ENCODE results near the gene LCLAT1. TPM values are rescaled to one million over a fixed set of nuclear protein-coding genes. Genes with fewer than 3 reads are reported as not detected.

The LCLAT1 gene
- total RNA-seq, 1 experiment from 2014 or later = 36.0 TPM

- ATAC-seq (no peak), DNase-seq (ENCODE audit: low read depth, low spot score) (no peak)
- Histone ChIP-seq H3K27me3 (ENCODE audit: control insufficient read depth, insufficient read depth, low read length) (no peaks in the 10 kb centered on the region), H3K9me3 (ENCODE audit: control insufficient read depth, insufficient read depth, low read depth, low read length) (no peaks in the 10 kb centered on the region), H3K4me3 (ENCODE audit: low read depth in 2 of 2, low read length in 2 of 2) (no peak overlapping the region), H3K4me1 (ENCODE audit: control insufficient read depth, insufficient read depth, low read length) (no peaks in the 10 kb centered on the region), H3K36me3 (ENCODE audit: control insufficient read depth, insufficient read depth, low read length) (no peaks in the 10 kb centered on the region; the same call in 1 of the 2 replicates), H3K27ac (ENCODE audit: low read length) (no peak overlapping the region)
- intact Hi-C loops (cut with micrococcal nuclease; ENCODE audit: unreplicated experiment) (no loop called here), in situ Hi-C loops (cut with HindIII; ENCODE audit: low pct_unique_long_range_greater_than_20kb, low sequenced_read_pairs) (no loop called here)
- ChIA-PET CTCF (no interaction called here), POLR2A (no interaction called here)
- no TSS peak for BruUV-seq (replicated peaks)
- TF ChIP-seq REST (IDR thresholded peaks at IDR 0.05; ENCODE audit: insufficient read depth in 1 of 2, low read depth in 2 of 2, low read length in 1 of 2) = no peak
These were observed 122.9 kb downstream of the LCLAT1 start for GRCh38 chr2:30569946-30570345.

- no peaks in the 10 kb centered on the region for H3K36me3 ChIP-seq (ENCODE audit: control insufficient read depth, insufficient read depth, low read length)
- H3K9me3 ChIP-seq (ENCODE audit: control insufficient read depth, insufficient read depth, low read depth, low read length) = no peaks in the 10 kb centered on the region
- ChIA-PET CTCF (no interaction called here), POLR2A (no interaction called here)
- H3K27ac ChIP-seq (ENCODE audit: low read length) = no peak overlapping the region
- no peak for ATAC-seq
- no TSS peak for BruUV-seq (replicated peaks)
- H3K4me1 ChIP-seq (ENCODE audit: control insufficient read depth, insufficient read depth, low read length) = no peaks in the 10 kb centered on the region
- TF ChIP-seq CTCF (IDR thresholded peaks at IDR 0.05) (no peak), SIN3A (IDR thresholded peaks at IDR 0.05; ENCODE audit: borderline replicate concordance, insufficient read depth, low read depth, low read length) (no peak), REST (IDR thresholded peaks at IDR 0.05; ENCODE audit: insufficient read depth in 1 of 2, low read depth in 2 of 2, low read length in 1 of 2) (no peak), POLR2AphosphoS5 (IDR thresholded peaks at IDR 0.05; ENCODE audit: low read depth, low read length) (no peak), TCF7L2 (IDR thresholded peaks at IDR 0.05; ENCODE audit: low read depth, low read length) (no peak)
- DNase-seq (ENCODE audit: low read depth, low spot score) = no peak
- in situ Hi-C loops (cut with HindIII; ENCODE audit: low pct_unique_long_range_greater_than_20kb, low sequenced_read_pairs) (no loop called here), intact Hi-C loops (cut with micrococcal nuclease; ENCODE audit: unreplicated experiment) (no loop called here)
- no peak overlapping the region for H3K4me3 ChIP-seq (ENCODE audit: low read depth in 2 of 2, low read length in 2 of 2)
- H3K27me3 ChIP-seq (ENCODE audit: control insufficient read depth, insufficient read depth, low read length) = no peaks in the 10 kb centered on the region
These were observed 130.1 kb downstream of the LCLAT1 start for GRCh38 chr2:30577151-30577550.
